ENCODE data around the gene VTI1A. TPM values are rescaled to one million over a fixed set of nuclear protein-coding genes. Genes with fewer than 3 reads are reported as not detected.

The VTI1A gene
- total RNA-seq, 1 donor from 2014 or later = 39.4 TPM

DNA sequence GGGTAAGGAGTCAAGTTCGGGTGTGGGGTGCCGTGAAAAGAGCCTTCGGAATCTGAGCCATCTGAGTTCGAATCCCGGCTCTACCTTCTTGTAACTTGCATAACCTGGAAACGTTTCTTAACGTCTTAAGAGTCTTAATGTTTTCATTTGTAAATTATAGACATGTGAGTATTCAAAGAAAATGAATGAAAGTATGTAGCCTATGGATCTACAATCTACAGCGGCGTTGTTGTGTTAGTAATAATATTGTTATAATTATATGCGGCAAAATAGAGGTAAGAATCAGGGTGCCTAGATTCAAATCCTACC, 559 bp downstream of the VTI1A start:
- Mint-ChIP-seq H3K4me1 (ENCODE audit: low read depth) (peaks cover 15% of the 10 kb centered on the region), H3K27me3 (no peaks in the 10 kb centered on the region), H3K27ac (peak overlapping the region; percentile 93), H3K36me3 (ENCODE audit: insufficient read depth) (peaks cover 2% of the 10 kb centered on the region), H3K4me3 (ENCODE audit: low read depth) (peak overlapping the region; percentile 90), H3K9me3 (ENCODE audit: low read depth) (no peaks in the 10 kb centered on the region)
- no peak for DNase-seq (ENCODE audit: low spot score, unreplicated experiment)
- TF ChIP-seq, protein P1, sequence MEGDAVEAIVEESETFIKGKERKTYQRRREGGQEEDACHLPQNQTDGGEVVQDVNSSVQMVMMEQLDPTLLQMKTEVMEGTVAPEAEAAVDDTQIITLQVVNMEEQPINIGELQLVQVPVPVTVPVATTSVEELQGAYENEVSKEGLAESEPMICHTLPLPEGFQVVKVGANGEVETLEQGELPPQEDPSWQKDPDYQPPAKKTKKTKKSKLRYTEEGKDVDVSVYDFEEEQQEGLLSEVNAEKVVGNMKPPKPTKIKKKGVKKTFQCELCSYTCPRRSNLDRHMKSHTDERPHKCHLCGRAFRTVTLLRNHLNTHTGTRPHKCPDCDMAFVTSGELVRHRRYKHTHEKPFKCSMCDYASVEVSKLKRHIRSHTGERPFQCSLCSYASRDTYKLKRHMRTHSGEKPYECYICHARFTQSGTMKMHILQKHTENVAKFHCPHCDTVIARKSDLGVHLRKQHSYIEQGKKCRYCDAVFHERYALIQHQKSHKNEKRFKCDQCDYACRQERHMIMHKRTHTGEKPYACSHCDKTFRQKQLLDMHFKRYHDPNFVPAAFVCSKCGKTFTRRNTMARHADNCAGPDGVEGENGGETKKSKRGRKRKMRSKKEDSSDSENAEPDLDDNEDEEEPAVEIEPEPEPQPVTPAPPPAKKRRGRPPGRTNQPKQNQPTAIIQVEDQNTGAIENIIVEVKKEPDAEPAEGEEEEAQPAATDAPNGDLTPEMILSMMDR (IDR thresholded peaks at IDR 0.05; ENCODE audit: unreplicated experiment) = no peak

DNA sequence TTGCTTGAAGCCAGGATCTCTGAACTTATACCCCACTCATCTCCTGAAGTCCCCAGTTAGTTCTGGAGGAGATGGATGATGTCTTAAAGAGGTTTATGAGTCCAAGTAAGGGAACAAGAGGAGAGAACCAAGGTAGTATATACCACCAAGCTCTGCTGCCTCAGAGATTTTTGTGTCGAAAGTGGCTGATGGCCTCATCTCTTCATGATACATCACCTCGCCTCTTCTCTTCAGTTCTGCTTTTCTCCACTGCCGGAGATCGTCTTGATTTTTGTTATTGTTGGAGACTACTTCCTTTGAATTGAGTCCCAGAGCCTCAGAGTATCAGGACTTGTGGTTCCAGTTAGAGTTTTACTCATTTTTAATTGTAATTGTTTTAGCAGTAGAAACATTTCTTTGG, 1.9 kb downstream of the VTI1A start:
- H3K9me3 Mint-ChIP-seq (ENCODE audit: low read depth) = peaks cover 8% of the 10 kb centered on the region
- no peak overlapping the region for H3K27ac Mint-ChIP-seq
- peaks cover 15% of the 10 kb centered on the region for H3K4me1 Mint-ChIP-seq (ENCODE audit: low read depth)
- peaks cover 10% of the 10 kb centered on the region for H3K36me3 Mint-ChIP-seq (ENCODE audit: insufficient read depth)
- peak overlapping the region; percentile 90 for H3K4me3 Mint-ChIP-seq (ENCODE audit: low read depth)
- no peak for DNase-seq (ENCODE audit: low spot score, unreplicated experiment)
- H3K27me3 Mint-ChIP-seq = no peaks in the 10 kb centered on the region
- TF ChIP-seq, protein P1 (IDR thresholded peaks at IDR 0.05; ENCODE audit: unreplicated experiment) = no peak

DNA sequence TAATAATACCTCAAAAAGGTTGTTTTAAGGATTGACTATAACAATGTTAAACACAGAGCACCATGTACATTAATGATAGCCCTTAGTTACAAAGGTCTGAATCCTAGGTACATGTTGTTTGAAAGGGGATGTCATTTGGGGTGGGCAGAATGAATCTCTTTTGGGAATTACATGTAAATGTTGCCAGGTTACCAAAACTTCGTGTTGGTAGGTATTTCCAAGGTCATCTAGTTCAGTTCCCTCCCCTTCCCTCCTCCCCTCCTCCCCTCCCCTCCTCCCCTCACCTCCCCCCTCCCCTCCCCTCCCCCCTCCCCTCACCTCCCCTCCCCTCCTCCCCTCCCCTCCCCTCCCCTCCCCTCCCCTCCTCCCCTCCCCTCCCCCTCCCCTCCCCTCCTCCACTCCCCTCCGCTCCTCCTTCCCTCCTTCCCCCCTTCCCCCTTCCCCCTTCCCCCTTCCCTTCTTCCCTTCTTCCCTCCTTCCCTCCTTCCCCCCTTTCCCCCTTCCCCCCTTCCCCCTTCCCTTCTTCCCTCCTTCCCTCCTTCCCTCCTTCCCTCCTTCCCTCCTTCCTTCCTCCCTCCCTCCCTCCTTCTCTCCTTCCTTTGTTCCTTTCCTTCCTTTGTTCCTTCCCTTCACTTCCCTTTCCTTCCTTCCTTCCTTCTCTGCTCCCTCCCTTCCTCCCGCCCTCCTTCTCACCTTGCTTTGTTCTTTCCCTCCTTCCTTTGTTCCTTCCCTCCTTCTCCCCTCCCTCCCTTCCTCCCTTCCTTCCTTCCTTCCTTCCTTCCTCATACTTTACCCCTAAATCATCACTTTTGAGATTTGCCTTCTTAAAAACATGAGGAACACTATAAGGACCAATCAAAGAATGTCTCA, 8.1 kb downstream of the VTI1A start:
- Mint-ChIP-seq H3K27me3 (no peaks in the 10 kb centered on the region), H3K4me3 (ENCODE audit: low read depth) (no peak overlapping the region), H3K9me3 (ENCODE audit: low read depth) (peaks cover 13% of the 10 kb centered on the region), H3K4me1 (ENCODE audit: low read depth) (no peaks in the 10 kb centered on the region), H3K27ac (no peak overlapping the region), H3K36me3 (ENCODE audit: insufficient read depth) (peaks cover 11% of the 10 kb centered on the region)
- TF ChIP-seq, protein P1 (IDR thresholded peaks at IDR 0.05; ENCODE audit: unreplicated experiment) = no peak
- no peak for DNase-seq (ENCODE audit: low spot score, unreplicated experiment)

DNA sequence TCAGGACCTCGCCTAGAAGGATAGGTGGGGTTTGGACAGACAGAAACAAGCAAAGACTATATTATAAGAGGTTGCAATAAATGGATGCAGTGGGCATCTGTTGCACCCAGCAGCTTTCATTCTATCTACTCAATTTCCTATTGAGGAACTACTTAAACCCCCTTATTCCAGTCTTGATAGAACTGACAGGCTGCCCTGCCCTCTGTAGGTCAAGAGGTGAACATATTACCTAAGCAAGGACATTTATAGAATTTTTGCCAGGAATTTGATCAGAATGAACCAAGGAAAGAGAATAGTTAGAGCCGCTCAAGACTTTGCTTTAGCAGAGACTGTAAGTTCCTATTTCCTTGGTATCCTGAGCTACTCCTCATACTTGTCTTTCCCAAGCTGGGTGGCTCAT, 9.5 kb downstream of the VTI1A start:
- H3K9me3 Mint-ChIP-seq (ENCODE audit: low read depth) = peaks cover 13% of the 10 kb centered on the region
- no peak overlapping the region for H3K4me3 Mint-ChIP-seq (ENCODE audit: low read depth)
- no peaks in the 10 kb centered on the region for H3K27me3 Mint-ChIP-seq
- peaks cover 11% of the 10 kb centered on the region for H3K36me3 Mint-ChIP-seq (ENCODE audit: insufficient read depth)
- TF ChIP-seq, protein P1 (IDR thresholded peaks at IDR 0.05; ENCODE audit: unreplicated experiment) = peak; percentile 16
- no peaks in the 10 kb centered on the region for H3K4me1 Mint-ChIP-seq (ENCODE audit: low read depth)
- no peak for DNase-seq (ENCODE audit: low spot score, unreplicated experiment)
- H3K27ac Mint-ChIP-seq = no peak overlapping the region

DNA sequence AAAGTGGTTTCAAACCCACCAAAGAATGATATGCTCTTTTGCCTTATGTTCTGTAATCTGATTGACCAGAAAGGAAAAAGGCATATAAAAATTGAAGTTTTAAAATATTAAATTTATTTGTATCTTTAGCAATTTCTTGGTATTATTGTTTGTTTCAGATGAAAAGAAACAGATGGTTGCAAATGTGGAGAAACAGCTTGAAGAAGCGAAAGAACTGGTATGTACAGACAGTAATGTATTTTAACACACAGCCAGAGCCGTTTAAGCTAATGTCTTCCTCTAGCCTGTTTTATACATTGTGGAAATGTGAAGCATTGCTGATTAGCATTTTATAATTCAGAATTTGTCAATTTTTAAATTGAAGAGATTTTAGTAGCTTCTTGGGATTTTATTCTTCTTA, 13.4 kb downstream of the VTI1A start:
- TF ChIP-seq, protein P1 (IDR thresholded peaks at IDR 0.05; ENCODE audit: unreplicated experiment) = no peak
- DNase-seq (ENCODE audit: low spot score, unreplicated experiment) = no peak
- Mint-ChIP-seq H3K36me3 (ENCODE audit: insufficient read depth) (peaks cover 13% of the 10 kb centered on the region), H3K4me3 (ENCODE audit: low read depth) (no peak overlapping the region), H3K27ac (no peak overlapping the region), H3K9me3 (ENCODE audit: low read depth) (peaks cover 4% of the 10 kb centered on the region), H3K27me3 (no peaks in the 10 kb centered on the region), H3K4me1 (ENCODE audit: low read depth) (no peaks in the 10 kb centered on the region)
